ENCODE results near the gene PKD1L1.
A peak's percentile ranks its signal among the peaks of the same experiment; 100 is the strongest.
"Not testable (repeated sequence)": the region's sequence is repeated elsewhere in the genome, so short reads cannot be mapped to it uniquely, and the experiment has no call there.

The PKD1L1 gene

GRCh38 chr7:47923081-47923875 lies 25.0 kb downstream of the PKD1L1 start (continued):
- TF ChIP-seq ZNF580 (tag by site-specific recombination; IDR thresholded peaks at IDR 0.05) = 0 out of 2 replicates have a peak, but pooled peaks have one; percentile 26
- TF ChIP-seq ZNF138 (tag by site-specific recombination; IDR thresholded peaks at IDR 0.05; ENCODE audit: borderline replicate concordance) = 0 out of 2 replicates have a peak, but pooled peaks have one; percentile 17
- peak; percentile 61 for TF ChIP-seq ZNF555 (tag by site-specific recombination; conservative IDR thresholded peaks at IDR 0.05)
- peak; percentile 63 for TF ChIP-seq ZNF623 (tag by site-specific recombination; IDR thresholded peaks at IDR 0.05)
- TF ChIP-seq ZNF560 (tag by site-specific recombination; IDR thresholded peaks at IDR 0.05; ENCODE audit: borderline replicate concordance) = peak; percentile 38; the same call in 1 of the 2 replicates
- peak; percentile 88 for TF ChIP-seq ZNF394 (tag by site-specific recombination; IDR thresholded peaks at IDR 0.05; ENCODE audit: borderline replicate concordance)
- peak; percentile 18 for TF ChIP-seq ZNF529 (tag by site-specific recombination; IDR thresholded peaks at IDR 0.05; ENCODE audit: insufficient replicate concordance)
- peak; percentile 22; the same call in 1 of the 2 replicates for TF ChIP-seq ZNF654 (tag by site-specific recombination; IDR thresholded peaks at IDR 0.05; ENCODE audit: low read depth)
- peak; percentile 76 for TF ChIP-seq ZNF426 (tag by site-specific recombination; IDR thresholded peaks at IDR 0.05)
- TF ChIP-seq ZNF202 (tag by site-specific recombination; IDR thresholded peaks at IDR 0.05; ENCODE audit: borderline replicate concordance) = peak; percentile 67; the same call in 1 of the 2 replicates
- peak; percentile 62 for TF ChIP-seq ZBTB8A (tag by site-specific recombination; IDR thresholded peaks at IDR 0.05)
- peak; percentile 54; the same call in 1 of the 2 replicates for TF ChIP-seq ZBTB1 (tag by site-specific recombination; IDR thresholded peaks at IDR 0.05)
- TF ChIP-seq ZNF629 (tag by site-specific recombination; IDR thresholded peaks at IDR 0.05) = 0 out of 2 replicates have a peak, but pooled peaks have one; percentile 36
- TF ChIP-seq ZNF433 (tag by site-specific recombination; IDR thresholded peaks at IDR 0.05; ENCODE audit: low read depth) = 0 out of 2 replicates have a peak, but pooled peaks have one; percentile 50

DNA sequence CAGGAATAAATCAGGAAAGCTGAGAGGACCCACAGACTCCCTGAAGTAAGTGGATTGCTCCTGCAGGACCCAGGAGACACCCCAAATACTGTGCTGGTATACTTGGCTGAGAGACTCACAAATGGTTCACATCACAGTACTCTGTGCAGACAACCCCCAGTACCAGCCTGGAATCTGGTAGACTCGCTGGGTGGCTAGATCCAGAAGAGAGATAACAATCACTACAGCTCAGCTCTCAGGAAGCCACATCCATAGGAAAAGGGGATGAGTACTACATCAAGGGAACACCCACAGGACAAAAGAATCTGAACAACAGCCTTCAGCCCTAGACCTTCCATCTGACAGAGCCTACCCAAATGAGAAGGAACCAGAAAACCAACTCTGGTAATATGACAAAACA lies 31.8 kb downstream of the PKD1L1 start:
- H3K27ac ChIP-seq (ENCODE audit: extremely low read depth, low read depth, low read length); H3K4me3 ChIP-seq (ENCODE audit: low read depth, low read length); H3K4me1 ChIP-seq (ENCODE audit: control insufficient read depth, insufficient read depth, low read length); POLR2A ChIA-PET; H3K9me3 ChIP-seq (ENCODE audit: control insufficient read depth, insufficient read depth, low read depth, low read length); H3K36me3 ChIP-seq (ENCODE audit: control insufficient read depth in 2 of 2, insufficient read depth in 1 of 2, low read length in 2 of 2): not testable (repeated sequence)
- CTCF ChIA-PET = interaction anchor here (0.7 to 2.1 kb wide), 2 partner anchors 24 to 434 kb away, joined by 5 to 9 read pairs; no protein-coding TSS in a partner anchor

DNA sequence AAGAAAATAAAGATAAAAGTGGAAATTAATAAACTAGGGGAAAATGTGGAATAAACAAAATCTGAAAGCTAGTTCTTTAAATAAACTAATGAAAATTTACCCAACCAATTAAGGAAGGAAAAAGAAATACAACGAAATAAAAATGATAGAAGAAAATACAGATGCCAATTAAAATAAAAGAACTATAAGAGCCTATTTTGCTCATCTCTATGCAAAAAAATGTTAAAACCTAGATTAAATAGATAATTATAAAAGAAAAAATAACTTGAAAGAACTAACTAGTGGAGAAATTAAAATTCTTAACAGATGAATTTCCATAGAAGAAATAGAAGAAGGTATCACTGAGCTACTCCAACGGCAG lies 32.7 kb downstream of the PKD1L1 start:
- no peaks in the 10 kb centered on the region for H3K9me3 ChIP-seq (ENCODE audit: control insufficient read depth, insufficient read depth, low read depth, low read length)
- POLR2A ChIA-PET = no interaction called here
- no peaks in the 10 kb centered on the region for H3K36me3 ChIP-seq (ENCODE audit: control insufficient read depth in 2 of 2, insufficient read depth in 1 of 2, low read length in 2 of 2)
- no peak overlapping the region for H3K27ac ChIP-seq (ENCODE audit: extremely low read depth, low read depth, low read length)
- CTCF ChIA-PET = interaction anchor here (1.1 to 2.1 kb wide), 3 partner anchors 19 to 24 kb away, joined by 3 to 9 read pairs (median 4); no protein-coding TSS in a partner anchor
- H3K4me3 ChIP-seq (ENCODE audit: low read depth, low read length) = no peak overlapping the region
- no peak for TF ChIP-seq ZFHX2 (tag by site-specific recombination; conservative IDR thresholded peaks at IDR 0.05)
- TF ChIP-seq ZNF2 (tag by site-specific recombination; IDR thresholded peaks at IDR 0.05) = no peak
- no peak for TF ChIP-seq SALL2 (tag by site-specific recombination; IDR thresholded peaks at IDR 0.05; ENCODE audit: borderline replicate concordance)
- TF ChIP-seq ZNF184 (tag by site-specific recombination; IDR thresholded peaks at IDR 0.05) = no peak
- no peak for TF ChIP-seq ZNF677 (tag by site-specific recombination; IDR thresholded peaks at IDR 0.05)
- TF ChIP-seq, protein P1, sequence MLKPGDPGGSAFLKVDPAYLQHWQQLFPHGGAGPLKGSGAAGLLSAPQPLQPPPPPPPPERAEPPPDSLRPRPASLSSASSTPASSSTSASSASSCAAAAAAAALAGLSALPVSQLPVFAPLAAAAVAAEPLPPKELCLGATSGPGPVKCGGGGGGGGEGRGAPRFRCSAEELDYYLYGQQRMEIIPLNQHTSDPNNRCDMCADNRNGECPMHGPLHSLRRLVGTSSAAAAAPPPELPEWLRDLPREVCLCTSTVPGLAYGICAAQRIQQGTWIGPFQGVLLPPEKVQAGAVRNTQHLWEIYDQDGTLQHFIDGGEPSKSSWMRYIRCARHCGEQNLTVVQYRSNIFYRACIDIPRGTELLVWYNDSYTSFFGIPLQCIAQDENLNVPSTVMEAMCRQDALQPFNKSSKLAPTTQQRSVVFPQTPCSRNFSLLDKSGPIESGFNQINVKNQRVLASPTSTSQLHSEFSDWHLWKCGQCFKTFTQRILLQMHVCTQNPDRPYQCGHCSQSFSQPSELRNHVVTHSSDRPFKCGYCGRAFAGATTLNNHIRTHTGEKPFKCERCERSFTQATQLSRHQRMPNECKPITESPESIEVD (tag by site-specific recombination; IDR thresholded peaks at IDR 0.05) = no peak
- no peak for TF ChIP-seq TRIM28 (IDR thresholded peaks at IDR 0.05; ENCODE audit: borderline replicate concordance, low read length)
- TF ChIP-seq PRDM10 (tag by site-specific recombination; IDR thresholded peaks at IDR 0.05) = no peak
- TF ChIP-seq ZBTB1 (tag by site-specific recombination; IDR thresholded peaks at IDR 0.05) = no peak
- TF ChIP-seq PBX3 (CRISPR knock-in tag; IDR thresholded peaks at IDR 0.05) = no peak
- H3K4me1 ChIP-seq (ENCODE audit: control insufficient read depth, insufficient read depth, low read length) = no peaks in the 10 kb centered on the region

Measured in HEK293 (cell line).